K562 (cell line): ENCODE measurements around the gene BTLA. TPM values are rescaled to one million over a fixed set of nuclear protein-coding genes. Genes with fewer than 3 reads are reported as not detected.

Experiments
- ATAC-seq: fragments of 200-7000 bp; cut with Tn5 transposase; 3 replicates; pipeline ENCODE4 v1.9.1; 2020; ENCODE audit warnings: moderate library complexity
- BruUV-seq: library from RNA; stranded (reverse); fragments of 400-500 nt; replicated peaks from 2 replicates; lab custom pipeline; 2021; lab: Mats Ljungman, UMichigan
- CTCF ChIA-PET: fragments of 300-600 bp; formaldehyde crosslinking; extraction: SDS; loops from one replicate; lab custom pipeline; 2021; ENCODE audit warnings: low intra/inter-chr PET ratio; lab: Yijun Ruan, JAX
- POLR2A ChIA-PET: fragments of 300-600, 350-650 bp; sonication (Branson Sonifier 250); formaldehyde crosslinking; extraction: SDS; loops from one replicate; lab custom pipeline; 2021; ENCODE audit warnings: antibody characterized with exemption, inconsistent platforms; lab: Yijun Ruan, JAX
- DNase-seq, 4 experiments: peaks; one replicate each; pipeline versions ENCODE4 v3.0.0 to v3.0.0-alpha.2; 2011 to 2018; ENCODE audit warnings: low spot score in 3 of 4, mixed read lengths in 3 of 4; ENCODE audit errors: extremely low read depth in 1 of 4
- FAIRE-seq: peaks from 2 replicates; lab custom pipeline; 2011; peaks lifted over from hg19 to GRCh38; lab: Jason Lieb, UNC
- H2AFZ ChIP-seq: 2 replicates; pipeline ENCODE4 v1.6.0; 2011; ENCODE audit warnings: low read depth, low read length, control low read depth, inconsistent platforms
- H3K27ac ChIP-seq: fragments of 200-600 bp; 3 replicates; pipeline ENCODE4 v1.8.0; 2011; ENCODE audit warnings: low read depth, mild to moderate bottlenecking, control low read depth, inconsistent platforms, low read length, moderate library complexity, mixed read lengths; ENCODE audit errors: extremely low read depth
- H3K27me3 ChIP-seq, 2 experiments: fragments of 300-600 bp in 1 of 2; 2 replicates in 1 of 2; 3 replicates in 1 of 2; pipeline versions ENCODE4 v1.6.0 to v1.8.0; 2011; ENCODE audit warnings: inconsistent platforms in 2 of 2, low read length in 2 of 2, mild to moderate bottlenecking in 1 of 2, mixed read lengths in 1 of 2, moderate library complexity in 1 of 2; ENCODE audit not compliant: control insufficient read depth in 2 of 2, insufficient read depth in 2 of 2
- H3K36me3 ChIP-seq: fragments of 300-600 bp; 3 replicates; pipeline ENCODE4 v1.8.0; 2011; ENCODE audit warnings: mild to moderate bottlenecking, low read length, inconsistent platforms; ENCODE audit not compliant: control insufficient read depth, insufficient read depth
- H3K4me1 ChIP-seq, 2 experiments: fragments of 200-600 bp in 1 of 2; replicated peaks in 1 of 2; 2 replicates in 1 of 2; 3 replicates in 1 of 2; pipeline versions ENCODE4 v1.5.1 to v1.8.0; 2011; ENCODE audit warnings: inconsistent platforms in 2 of 2, low read length in 2 of 2, mild to moderate bottlenecking in 1 of 2, mixed read lengths in 1 of 2, moderate library complexity in 1 of 2; ENCODE audit not compliant: control insufficient read depth in 2 of 2, insufficient read depth in 2 of 2
- H3K4me2 ChIP-seq: 2 replicates; pipeline ENCODE4 v1.6.1; 2011; ENCODE audit warnings: low read length, control low read depth, inconsistent platforms, mixed read lengths; ENCODE audit not compliant: insufficient read depth
- H3K4me3 ChIP-seq: fragments of 200-600 bp; sonication (generic), shearing (Covaris generic); 2 replicates; pipeline ENCODE4 v1.5.1; 2016; ENCODE audit warnings: control low read depth, inconsistent platforms
- H3K79me2 ChIP-seq: fragments of 200-600 bp; 3 replicates; pipeline ENCODE4 v1.8.0; 2011; ENCODE audit warnings: low read length, inconsistent platforms; ENCODE audit not compliant: control insufficient read depth, insufficient read depth
- H3K9ac ChIP-seq, 2 experiments: 2 replicates each; pipeline versions ENCODE4 v1.6.0 to v1.6.1; 2011; ENCODE audit warnings: low read depth in 2 of 2, low read length in 2 of 2, control low read depth in 1 of 2, inconsistent platforms in 1 of 2, mild to moderate bottlenecking in 1 of 2, mixed read lengths in 1 of 2; ENCODE audit not compliant: insufficient read depth in 1 of 2
- H3K9me1 ChIP-seq: one replicate; pipeline ENCODE4 v1.6.0; 2011; ENCODE audit warnings: inconsistent platforms, mild to moderate bottlenecking, low read length, moderate library complexity; ENCODE audit not compliant: control insufficient read depth, insufficient read depth
- H3K9me3 ChIP-seq: replicated peaks from 2 replicates; pipeline ENCODE4 v1.5.1; 2011; ENCODE audit warnings: low read depth, low read length, inconsistent platforms; ENCODE audit not compliant: control insufficient read depth, insufficient read depth
- H4K20me1 ChIP-seq: replicated peaks from 2 replicates; pipeline ENCODE4 v1.6.1; 2011; ENCODE audit warnings: low read length, inconsistent platforms, mixed read lengths; ENCODE audit not compliant: control insufficient read depth, insufficient read depth
- ATF1 ChIP-seq, 2 experiments: fragments of 450-650 bp in 1 of 2; IDR thresholded peaks; 2 replicates each; pipeline ENCODE4 v1.6.1; 2016; ENCODE audit warnings: missing compliant biosample characterization in 1 of 2, missing genetic modification characterization in 1 of 2
- BHLHE40 ChIP-seq: IDR thresholded peaks from 2 replicates; pipeline ENCODE4 v1.6.1; 2011; ENCODE audit warnings: low read length, improper control_type of control experiment
- CBFA2T2 ChIP-seq: fragments of 450-650 bp; conservative IDR thresholded peaks from 2 replicates; pipeline ENCODE4 v1.6.1; 2017; ENCODE audit warnings: mild to moderate bottlenecking
- CXXC5 ChIP-seq: fragments of 250-450 bp; sonication (Bioruptor Pico); IDR thresholded peaks from 2 replicates; pipeline ENCODE4 v1.8.0; 2022; ENCODE audit warnings: inconsistent platforms, mild to moderate bottlenecking, moderate library complexity
- EP300 ChIP-seq: IDR thresholded peaks from 2 replicates; pipeline ENCODE4 v1.6.1; 2012; ENCODE audit warnings: low read length, improper control_type of control experiment
- FUS ChIP-seq: fragments of 200-400 bp; formaldehyde crosslinking; optimal IDR thresholded peaks from 2 replicates; pipeline ENCODE3; 2017; ENCODE audit warnings: low read depth, low read length
- HIVEP1 ChIP-seq: fragments of 250-450 bp; sonication (Bioruptor Pico); IDR thresholded peaks from 2 replicates; pipeline ENCODE4 v1.4.0; 2020; ENCODE audit warnings: mild to moderate bottlenecking
- PCBP2 ChIP-seq: fragments of 200-400 bp; formaldehyde crosslinking; IDR thresholded peaks from 2 replicates; pipeline ENCODE4 v1.6.1; 2018; ENCODE audit warnings: low read length, low read depth, mild to moderate bottlenecking, moderate library complexity; ENCODE audit not compliant: poor library complexity, severe bottlenecking
- STAG1 ChIP-seq: sonication (generic); formaldehyde crosslinking; IDR thresholded peaks from 2 replicates; pipeline ENCODE4 v1.5.0; 2020; ENCODE audit warnings: missing genetic modification reagents, borderline replicate concordance
- THRA ChIP-seq: fragments of 450-650 bp; IDR thresholded peaks from 2 replicates; pipeline ENCODE4 v1.6.1; 2017; ENCODE audit warnings: mild to moderate bottlenecking, moderate library complexity
- ZNF282 ChIP-seq: sonication (generic); formaldehyde crosslinking; IDR thresholded peaks from 2 replicates; pipeline ENCODE4 v1.8.1; 2023; ENCODE audit warnings: missing genetic modification reagents
- ZNF518B ChIP-seq: fragments of 250-450 bp; sonication (Bioruptor Pico); IDR thresholded peaks from 2 replicates; pipeline ENCODE4 v1.5.0; 2021; ENCODE audit warnings: mild to moderate bottlenecking, moderate library complexity
- ZNF780A ChIP-seq: fragments of 250-450 bp; sonication (Bioruptor Pico); IDR thresholded peaks from 2 replicates; pipeline ENCODE4 v1.5.0; 2021; ENCODE audit warnings: mild to moderate bottlenecking
- WGBS: fragments of 100-300 bp; shearing (Covaris generic); methylation state at CpG from one replicate; pipeline ENCODE4 v1.1.6; 2016; ENCODE audit warnings: low coverage, mixed read lengths; ENCODE audit not compliant: insufficient coverage; ENCODE audit errors: missing lambda C conversion rate; 5-methylcytosine and 5-hydroxymethylcytosine counted together
- in situ Hi-C: fragments of 300-500 bp; cut with MboI; formaldehyde crosslinking; loops from 4 replicates; pipeline ENCODE4 v1.15.0; 2018; ENCODE audit warnings: inconsistent platforms, mixed read lengths
- intact Hi-C: fragments of 100-400 bp; cut with micrococcal nuclease; formaldehyde crosslinking; loops from 2 replicates; pipeline ENCODE4 v1.14.2; 2022
- polyA plus RNA-seq, 8 experiments: library from polyadenylated mRNA; depleted of rRNA in 4 of 8; stranded (reverse) in 5 of 8; unstranded in 3 of 8; fragments of >200 nt; fragmentation: Nextera tagmentation in 2 of 8; fragmentation: Illumina TruSeq in 1 of 8; extraction: Ambion mirVana in 2 of 8; extraction: Trizol in 1 of 8; gene quantifications; 2 replicates each; pipeline versions ENCODE4 v1.2.1 to v1.2.3, GENCODE V29; 2011 to 2014; ENCODE audit warnings: inconsistent platforms in 1 of 8, missing spikeins in 1 of 8
- total RNA-seq, 7 experiments: library from RNA; depleted of rRNA in 6 of 7; stranded (reverse); fragments of >200 nt in 6 of 7; fragmentation: Illumina TruSeq in 2 of 7; extraction: Trizol in 2 of 7; gene quantifications; 2 replicates each; pipeline versions ENCODE4 v1.2.1 to v1.2.3, GENCODE V29; 2011 to 2021; ENCODE audit warnings: low replicate concordance in 1 of 7

Gene BTLA
- total and polyA plus RNA-seq, 9 of the 15 experiments (the other 6 are each of a cell fraction or from before 2014, with no cell fraction given): 0.22 TPM; not detected in 8

DNA sequence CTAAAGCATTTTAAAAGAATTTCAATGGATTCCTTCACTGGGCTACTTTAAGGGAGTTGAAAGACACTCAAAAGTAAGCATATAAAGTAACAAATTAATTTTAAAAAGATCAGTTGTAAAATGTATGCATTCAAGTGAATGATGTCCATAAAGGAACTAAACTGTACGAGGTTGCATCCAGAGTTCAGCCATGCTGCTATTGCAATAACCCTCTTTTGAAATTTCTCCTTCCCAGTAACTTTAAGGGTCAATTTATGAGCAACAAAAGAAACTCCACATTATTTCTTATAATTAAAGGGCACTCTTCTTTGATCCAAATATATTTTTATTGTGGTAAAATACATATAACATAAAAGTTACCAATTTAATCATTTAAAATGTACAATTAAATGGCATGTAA, 22.9 kb downstream of the BTLA start:
- in situ Hi-C loops: no loop called here
- WGBS: 6% methylated on average over 1 of the region's 1 CpG
- POLR2A ChIA-PET: no interaction called here
- Histone ChIP-seq H3K27me3 (no peaks in the 10 kb centered on the region), H3K9me3 (no peaks in the 10 kb centered on the region), H3K79me2 (no peaks in the 10 kb centered on the region), H3K4me2 (no peak overlapping the region), H3K4me1 (no peaks in the 10 kb centered on the region), H3K9me1 (no peaks in the 10 kb centered on the region), H3K27ac (no peak overlapping the region), H4K20me1 (no peaks in the 10 kb centered on the region), H2AFZ (no peak overlapping the region), H3K4me3 (no peak overlapping the region), H3K36me3 (no peaks in the 10 kb centered on the region), H3K9ac (no peak overlapping the region)
- FAIRE-seq (no peak), DNase-seq (no peak), ATAC-seq (no peak)
- CTCF ChIA-PET: no interaction called here
- intact Hi-C loops: no loop called here
- no peak for TF ChIP-seq ZNF780A (CRISPR knock-in tag)
- no peak for TF ChIP-seq CXXC5 (CRISPR knock-in tag)
- no peak for TF ChIP-seq PCBP2
- TF ChIP-seq ZNF282: no peak
- TF ChIP-seq CBFA2T2: no peak
- BruUV-seq: no TSS peak

DNA sequence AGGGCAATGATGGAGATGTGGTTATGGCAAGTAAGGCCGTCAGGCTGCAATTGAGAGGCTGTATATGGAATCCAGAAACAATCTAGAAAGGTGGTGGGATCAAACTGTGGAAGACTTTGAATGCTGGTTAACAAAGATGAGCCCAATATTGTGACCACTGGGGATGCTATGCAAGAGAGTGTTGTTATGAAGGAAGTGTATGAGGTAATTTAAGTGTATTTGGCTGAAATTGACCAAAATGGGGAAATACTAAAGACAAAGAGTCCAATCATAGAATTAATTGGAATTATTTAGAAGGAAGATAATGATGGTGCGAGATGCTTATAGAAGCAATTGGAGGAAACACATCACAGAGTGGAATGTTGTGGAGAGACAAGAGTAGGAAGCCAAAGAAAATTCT, 24.5 kb downstream of the BTLA start:
- no peak overlapping the region for H2AFZ ChIP-seq
- POLR2A ChIA-PET: no interaction called here
- intact Hi-C loops (no loop called here), in situ Hi-C loops (no loop called here)
- H3K36me3 ChIP-seq: no peaks in the 10 kb centered on the region
- H3K79me2 ChIP-seq: no peaks in the 10 kb centered on the region
- no peak for FAIRE-seq
- H3K27ac ChIP-seq: no peak overlapping the region
- H4K20me1 ChIP-seq: no peaks in the 10 kb centered on the region
- DNase-seq: no peak
- H3K9me3 ChIP-seq: no peaks in the 10 kb centered on the region
- no TSS peak for BruUV-seq
- no peaks in the 10 kb centered on the region for H3K4me1 ChIP-seq
- CTCF ChIA-PET: no interaction called here
- no peak overlapping the region for H3K4me2 ChIP-seq
- WGBS: 0% methylated on average over 2 of the region's 2 CpGs
- H3K9ac ChIP-seq: no peak overlapping the region
- no peaks in the 10 kb centered on the region for H3K9me1 ChIP-seq
- no peaks in the 10 kb centered on the region for H3K27me3 ChIP-seq
- H3K4me3 ChIP-seq: no peak overlapping the region
- no peak for ATAC-seq
- TF ChIP-seq EP300 (no peak), ZNF518B (CRISPR knock-in tag) (no peak), THRA (no peak), ATF1 (CRISPR knock-in tag; IDR thresholded peaks at IDR 0.05) (no peak), ATF1 (tag; IDR thresholded peaks at IDR 0.05) (no peak), BHLHE40 (no peak), FUS (no peak), STAG1 (CRISPR knock-in tag) (no peak), HIVEP1 (CRISPR knock-in tag) (no peak)
